Stimulated activated CD4-positive, alpha-beta T cell treated with anti-CD3 and anti-CD28 coated beads, Interleukin-1b, Interleukin-23, amount 100 ng/mL, for 48 hours (primary cell): ENCODE measurements around the gene CCDC188.

Experiments used
- DNase-seq: peaks from one replicate; pipeline ENCODE4 v3.0.0-alpha.2; 2020

Gene CCDC188

DNA sequence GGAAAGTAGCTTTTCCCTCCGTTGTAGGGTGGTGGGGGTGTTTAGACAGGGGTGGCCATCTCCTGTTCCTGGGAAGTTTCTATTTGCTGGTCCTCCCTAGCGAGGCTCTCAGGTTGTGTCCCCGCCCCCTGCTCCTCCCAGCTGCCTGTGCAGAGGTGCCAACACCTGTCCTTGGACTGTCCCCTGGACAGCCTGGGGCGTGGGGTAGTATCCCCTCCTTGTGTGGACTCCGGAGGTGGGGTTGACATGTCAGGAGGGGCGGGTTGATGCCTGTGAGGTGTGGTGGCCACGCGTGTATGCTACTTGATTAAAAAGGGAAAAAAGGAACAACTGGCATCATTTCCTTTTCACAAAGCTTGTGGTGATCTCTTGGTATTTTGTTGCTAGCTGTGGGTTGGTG, 49.2 kb downstream of the CCDC188 start:
- no peak for DNase-seq

DNA sequence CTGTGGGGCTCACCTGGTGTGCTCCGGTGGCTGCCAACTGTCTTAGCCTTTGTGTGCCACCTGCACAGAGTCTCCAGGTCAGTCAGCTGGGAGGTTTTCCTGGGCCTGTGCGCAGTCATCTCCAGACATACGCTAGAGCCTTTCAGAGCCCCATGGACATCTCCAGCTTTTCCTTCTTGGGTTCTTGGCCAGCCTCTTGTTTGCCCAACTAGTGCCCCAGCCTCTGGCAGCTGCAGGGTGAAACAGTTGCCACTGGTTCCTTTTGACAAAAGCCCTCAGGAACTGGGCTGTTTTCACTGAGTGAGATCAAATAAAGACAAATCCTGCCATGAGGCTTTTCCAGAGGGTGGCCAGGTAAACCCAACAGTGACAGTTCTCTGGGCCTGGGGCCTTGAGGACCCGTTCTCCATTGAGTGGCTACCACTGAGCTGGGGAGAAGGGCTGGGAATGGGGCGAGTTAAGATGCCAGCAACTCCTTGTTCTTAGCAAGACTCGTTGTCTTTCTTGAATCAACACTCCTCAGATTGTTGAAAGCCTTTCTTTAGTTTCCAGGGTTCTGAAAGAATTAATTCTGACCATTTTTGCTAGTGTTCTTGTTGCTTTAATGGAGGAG, 51.6 kb downstream of the CCDC188 start:
- no peak for DNase-seq
